A673 (cell line): ENCODE data around the gene CDC23. TPM values are rescaled to one million over a fixed set of nuclear protein-coding genes. Genes with fewer than 3 reads are reported as not detected.

ENCODE experiments used
- BruUV-seq: library from RNA; stranded (reverse); fragments of 400-500 nt; replicated peaks from 2 replicates; lab custom pipeline; 2021; lab: Mats Ljungman, UMichigan
- CTCF ChIA-PET: fragments of 300-600 bp; sonication (Branson Sonifier 250); formaldehyde crosslinking; loops from one replicate; lab custom pipeline; 2022; ENCODE audit warnings: antibody characterized with exemption; lab: Charles Lee
- POLR2A ChIA-PET: fragments of 300-600 bp; sonication (Branson Sonifier 250); formaldehyde crosslinking; loops from one replicate; lab custom pipeline; 2022; ENCODE audit warnings: antibody characterized with exemption; ENCODE audit not compliant: low non-redundant PET; lab: Charles Lee
- DNase-seq: peaks from one replicate; pipeline ENCODE4 v3.0.0-alpha.2; 2015; ENCODE audit warnings: low spot score
- H3K27ac ChIP-seq: fragments of 200-600 bp; sonication (generic); 2 replicates; pipeline ENCODE4 v1.5.1; 2016; ENCODE audit warnings: mixed run types, low read depth, mild to moderate bottlenecking, mixed read lengths, antibody characterized with exemption, low read length; ENCODE audit not compliant: poor library complexity, severe bottlenecking
- H3K27me3 ChIP-seq: fragments of 200-600 bp; sonication (generic); replicated peaks from 2 replicates; pipeline ENCODE4 v1.6.1; 2017; ENCODE audit warnings: mixed run types, low read depth, mild to moderate bottlenecking, mixed read lengths, antibody characterized with exemption, low read length; ENCODE audit not compliant: insufficient read depth, poor library complexity
- H3K36me3 ChIP-seq: fragments of 200-600 bp; sonication (generic); 2 replicates; pipeline ENCODE4 v1.6.1; 2016; ENCODE audit warnings: mixed run types, mild to moderate bottlenecking, mixed read lengths, antibody characterized with exemption, low read length; ENCODE audit not compliant: insufficient read depth, poor library complexity, severe bottlenecking
- H3K4me1 ChIP-seq: fragments of 200-600 bp; sonication (generic); 2 replicates; pipeline ENCODE4 v1.6.1; 2017; ENCODE audit warnings: mixed run types, mild to moderate bottlenecking, mixed read lengths, antibody characterized with exemption, low read length; ENCODE audit not compliant: insufficient read depth, poor library complexity, severe bottlenecking
- H3K4me3 ChIP-seq: fragments of 200-600 bp; sonication (generic); 2 replicates; pipeline ENCODE4 v1.5.1; 2016; ENCODE audit warnings: low read depth, mixed run types, mild to moderate bottlenecking, mixed read lengths, low read length; ENCODE audit not compliant: poor library complexity, severe bottlenecking
- H3K9me3 ChIP-seq: fragments of 200-600 bp; sonication (generic); 2 replicates; pipeline ENCODE4 v1.6.1; 2016; ENCODE audit warnings: mixed run types, low read depth, mild to moderate bottlenecking, mixed read lengths, antibody characterized with exemption, low read length; ENCODE audit not compliant: poor library complexity, severe bottlenecking
- EZH2 ChIP-seq: fragments of 200-600 bp; sonication (generic); IDR thresholded peaks from 2 replicates; pipeline ENCODE4 v1.6.1; 2017; ENCODE audit warnings: borderline replicate concordance, low read depth, mild to moderate bottlenecking, mixed read lengths, antibody characterized with exemption, low read length; ENCODE audit not compliant: poor library complexity, severe bottlenecking
- intact Hi-C: fragments of 100-400 bp; cut with micrococcal nuclease; formaldehyde crosslinking; loops from one replicate; pipeline ENCODE4 v1.10.0; 2022; ENCODE audit not compliant: unreplicated experiment
- total RNA-seq: library from RNA; stranded (reverse); gene quantifications from 2 replicates; pipeline ENCODE4 v1.2.3, GENCODE V29; 2021
- TF ChIP-seq, protein P1 (sequence below): fragments of 300-800, 200-600 bp; sonication (generic); conservative IDR thresholded peaks from 2 replicates; pipeline ENCODE4 v1.5.1; 2017; ENCODE audit warnings: low read depth, mild to moderate bottlenecking, antibody characterized with exemption, low read length, moderate library complexity, mixed read lengths

The CDC23 gene
- total RNA-seq, 1 experiment from 2014 or later: 54.0 TPM

- CTCF ChIA-PET: no interaction called here
- POLR2A ChIA-PET: no interaction called here
- Histone ChIP-seq H3K27me3 (no peaks in the 10 kb centered on the region), H3K27ac (no peak overlapping the region), H3K4me1 (no peaks in the 10 kb centered on the region), H3K9me3 (no peaks in the 10 kb centered on the region), H3K36me3 (peaks cover 100% of the 10 kb centered on the region), H3K4me3 (no peak overlapping the region)
- DNase-seq: no peak
- intact Hi-C loops: no loop called here
- no peak for TF ChIP-seq EZH2
- TF ChIP-seq, protein P1, sequence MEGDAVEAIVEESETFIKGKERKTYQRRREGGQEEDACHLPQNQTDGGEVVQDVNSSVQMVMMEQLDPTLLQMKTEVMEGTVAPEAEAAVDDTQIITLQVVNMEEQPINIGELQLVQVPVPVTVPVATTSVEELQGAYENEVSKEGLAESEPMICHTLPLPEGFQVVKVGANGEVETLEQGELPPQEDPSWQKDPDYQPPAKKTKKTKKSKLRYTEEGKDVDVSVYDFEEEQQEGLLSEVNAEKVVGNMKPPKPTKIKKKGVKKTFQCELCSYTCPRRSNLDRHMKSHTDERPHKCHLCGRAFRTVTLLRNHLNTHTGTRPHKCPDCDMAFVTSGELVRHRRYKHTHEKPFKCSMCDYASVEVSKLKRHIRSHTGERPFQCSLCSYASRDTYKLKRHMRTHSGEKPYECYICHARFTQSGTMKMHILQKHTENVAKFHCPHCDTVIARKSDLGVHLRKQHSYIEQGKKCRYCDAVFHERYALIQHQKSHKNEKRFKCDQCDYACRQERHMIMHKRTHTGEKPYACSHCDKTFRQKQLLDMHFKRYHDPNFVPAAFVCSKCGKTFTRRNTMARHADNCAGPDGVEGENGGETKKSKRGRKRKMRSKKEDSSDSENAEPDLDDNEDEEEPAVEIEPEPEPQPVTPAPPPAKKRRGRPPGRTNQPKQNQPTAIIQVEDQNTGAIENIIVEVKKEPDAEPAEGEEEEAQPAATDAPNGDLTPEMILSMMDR: no peak
- no TSS peak for BruUV-seq
These were observed 49.4 kb downstream of the CDC23 start for GRCh38 chr5:138163721-138164120.

- Histone ChIP-seq H3K4me3 (no peak overlapping the region), H3K36me3 (peaks cover 92% of the 10 kb centered on the region), H3K27ac (no peak overlapping the region), H3K27me3 (no peaks in the 10 kb centered on the region), H3K9me3 (no peaks in the 10 kb centered on the region), H3K4me1 (no peaks in the 10 kb centered on the region)
- CTCF ChIA-PET: no interaction called here
- BruUV-seq: no TSS peak
- no peak for DNase-seq
- POLR2A ChIA-PET: interaction anchor here (0.6 kb wide), 1 partner anchor 349 kb away, joined by 5 read pairs; no protein-coding TSS in a partner anchor
- intact Hi-C loops: no loop called here
- TF ChIP-seq EZH2: no peak
- TF ChIP-seq, protein P1: no peak
These were observed 52.4 kb downstream of the CDC23 start for GRCh38 chr5:138160706-138161105.

DNA sequence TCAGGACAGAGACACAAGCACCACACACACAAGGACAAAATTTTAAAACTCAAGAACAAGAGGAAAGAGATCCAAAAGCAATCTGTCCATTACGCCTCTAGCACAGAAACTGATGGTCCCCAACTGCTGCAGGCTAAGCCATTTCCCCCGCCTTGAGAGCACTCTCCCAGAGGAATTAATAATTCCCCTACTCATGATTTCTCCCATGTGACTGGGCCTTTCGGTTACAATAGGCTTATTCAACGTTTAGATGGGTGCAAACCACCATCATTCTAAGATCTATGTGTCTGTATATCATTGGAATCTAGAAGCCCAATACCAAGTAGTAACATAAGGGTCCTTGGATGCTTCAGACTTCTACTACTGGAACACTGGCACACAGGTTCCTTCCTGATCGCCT is 53.5 kb downstream of the CDC23 start:
- Histone ChIP-seq H3K27ac (no peak overlapping the region), H3K36me3 (peaks cover 82% of the 10 kb centered on the region), H3K27me3 (no peaks in the 10 kb centered on the region), H3K4me3 (no peak overlapping the region), H3K4me1 (no peaks in the 10 kb centered on the region), H3K9me3 (no peaks in the 10 kb centered on the region)
- intact Hi-C loops: no loop called here
- no peak for DNase-seq
- no TSS peak for BruUV-seq
- ChIA-PET CTCF (no interaction called here), POLR2A (no interaction called here)
- no peak for TF ChIP-seq EZH2
- TF ChIP-seq, protein P1: no peak
